ENCODE results near the gene AUTS2.

GRCh38 chr7:70582927-70583895 lies 984.9 kb downstream of the AUTS2 start:
- no peak for TF ChIP-seq GABPA (IDR thresholded peaks at IDR 0.05; ENCODE audit: low read depth)
- no peak for TF ChIP-seq CTCF (IDR thresholded peaks at IDR 0.05; ENCODE audit: insufficient read depth, low read length)
- TF ChIP-seq REST (IDR thresholded peaks at IDR 0.05; ENCODE audit: insufficient replicate concordance, low read depth), result no peak

Data from HL-60 (cell line).